ENCODE data around the gene PABPN1. TPM values are rescaled to one million over a fixed set of nuclear protein-coding genes. Genes with fewer than 3 reads are reported as not detected.
"Not testable (repeated sequence)": the region's sequence is repeated elsewhere in the genome, so short reads cannot be mapped to it uniquely, and the experiment has no call there.

Gene PABPN1
- 135 TPM for total RNA-seq

- ATAC-seq (peak; percentile 98), DNase-seq (ENCODE audit: low spot score) (peak; percentile 99)
- intact Hi-C loops (cut with DNase I), result loop anchor here (10.0 kb wide), 2 partner anchors 144 to 244 kb away; partner anchors contain the start of genes AP1G2 and NGDN
Measured at GRCh38 chr14:23320584-23321571, at the start of gene PABPN1. Gene PABPN1 (plus strand): TSS chr14:23321457. CDS start chr14:23321470, 13 bp downstream.

GRCh38 chr14:23275412-23275811, 45.8 kb upstream of the PABPN1 start:
- ATAC-seq, result no peak

GRCh38 chr14:23277189-23277588, 44.1 kb upstream of the PABPN1 start:
- DNase-seq (ENCODE audit: low spot score), result no peak
- ATAC-seq, result no peak
- intact Hi-C loops (cut with DNase I), result no loop called here

More at GRCh38 chr14:23275412-23275811, 45.8 kb upstream of the PABPN1 start:
- DNase-seq (ENCODE audit: low spot score), result no peak
- intact Hi-C loops (cut with DNase I), result no loop called here

- DNase-seq (ENCODE audit: low spot score); ATAC-seq; intact Hi-C loops (cut with DNase I): not testable (repeated sequence)
Measured at GRCh38 chr14:23277928-23278327, 43.3 kb upstream of the PABPN1 start.

- intact Hi-C loops (cut with DNase I), result no loop called here
- ATAC-seq, result no peak
Measured at GRCh38 chr14:23281247-23281646, 40.0 kb upstream of the PABPN1 start.

GRCh38 chr14:23284654-23285529, 36.4 kb upstream of the PABPN1 start:
- DNase-seq (ENCODE audit: low spot score) (no peak), ATAC-seq (peak; percentile 27)
- intact Hi-C loops (cut with DNase I), result no loop called here

More at GRCh38 chr14:23281247-23281646, 40.0 kb upstream of the PABPN1 start:
- no peak for DNase-seq (ENCODE audit: low spot score)

GRCh38 chr14:23285530-23286019, 35.7 kb upstream of the PABPN1 start:
- intact Hi-C loops (cut with DNase I), result no loop called here
- ATAC-seq (peak; percentile 2), DNase-seq (ENCODE audit: low spot score) (no peak)

GRCh38 chr14:23286020-23286901, 35.0 kb upstream of the PABPN1 start, which contains the start of gene HOMEZ:
Gene HOMEZ (minus strand): TSS chr14:23286132. CDS start chr14:23285952, 180 bp downstream.
- intact Hi-C loops (cut with DNase I), result no loop called here
- DNase-seq (ENCODE audit: low spot score) (peak; percentile 99), ATAC-seq (peak; percentile 99)

- ATAC-seq, result no peak
- DNase-seq (ENCODE audit: low spot score), result no peak
- intact Hi-C loops (cut with DNase I), result no loop called here
Measured at GRCh38 chr14:23286902-23287479, 34.3 kb upstream of the PABPN1 start.

GRCh38 chr14:23294734-23295561, 26.3 kb upstream of the PABPN1 start:
- peak; percentile 76 for ATAC-seq
- intact Hi-C loops (cut with DNase I), result no loop called here
- no peak for DNase-seq (ENCODE audit: low spot score)

GRCh38 chr14:23296012-23296777, 25.1 kb upstream of the PABPN1 start:
- DNase-seq (ENCODE audit: low spot score) (no peak), ATAC-seq (no peak)
- intact Hi-C loops (cut with DNase I), result no loop called here

GRCh38 chr14:23297096-23297495, 24.2 kb upstream of the PABPN1 start:
- ATAC-seq (no peak), DNase-seq (ENCODE audit: low spot score) (no peak)
- intact Hi-C loops (cut with DNase I), result no loop called here

- intact Hi-C loops (cut with DNase I), result no loop called here
- DNase-seq (ENCODE audit: low spot score) (no peak), ATAC-seq (no peak)
Measured at GRCh38 chr14:23297611-23298277, 23.5 kb upstream of the PABPN1 start.

- ATAC-seq (no peak), DNase-seq (ENCODE audit: low spot score) (no peak)
- intact Hi-C loops (cut with DNase I), result no loop called here
Measured at GRCh38 chr14:23299211-23299957, 21.9 kb upstream of the PABPN1 start.
